GM19438 (cell line): ENCODE measurements around the gene ME3.

Experiments
- ATAC-seq: cut with Tn5 transposase; IDR thresholded peaks from one replicate; pipeline ENCODE4 v1.9.1; 2021; ENCODE audit warnings: low read depth; ENCODE audit not compliant: unreplicated experiment

Gene ME3

GRCh38 chr11:86414032-86414431, 258.4 kb downstream of the ME3 start:
- no peak for ATAC-seq

GRCh38 chr11:86408845-86409244, 263.6 kb downstream of the ME3 start:
- ATAC-seq, result no peak

- no peak for ATAC-seq
Observed at GRCh38 chr11:86403458-86403857, 269.0 kb downstream of the ME3 start.

- no peak for ATAC-seq
Observed at GRCh38 chr11:86398106-86398505, 274.3 kb downstream of the ME3 start.

- no peak for ATAC-seq
Observed at GRCh38 chr11:86397351-86397750, 275.1 kb downstream of the ME3 start.

- ATAC-seq, result no peak
Observed at GRCh38 chr11:86396396-86396795, 276.0 kb downstream of the ME3 start.

- no peak for ATAC-seq
Observed at GRCh38 chr11:86395061-86395551, 277.3 kb downstream of the ME3 start.
